ENCODE data around the gene C10orf120. TPM values are rescaled to one million over a fixed set of nuclear protein-coding genes. Genes with fewer than 3 reads are reported as not detected.

C10orf120 gene
- total RNA-seq, 4 donors from 2014 or later = not detected

GRCh38 chr10:122673731-122674130 is 25.9 kb downstream of the C10orf120 start:
- TF ChIP-seq POLR2A (IDR thresholded peaks at IDR 0.05) (no peak), CTCF (IDR thresholded peaks at IDR 0.05) (no peak), POLR2AphosphoS5 (IDR thresholded peaks at IDR 0.05) (no peak), EP300 (IDR thresholded peaks at IDR 0.05; ENCODE audit: low read depth) (no peak)
- H3K27ac ChIP-seq = no peak overlapping the region
- H3K27me3 ChIP-seq = peaks cover 9% of the 10 kb centered on the region
- intact Hi-C loops (cut with DNase I; ENCODE audit: low total_unique reads) (no loop called here), in situ Hi-C loops (cut with MboI; ENCODE audit: low pct_ligation_motif_present in 1 of 4, low pct_unique_long_range_greater_than_20kb in 1 of 4, low sequenced_read_pairs in 3 of 4) (no loop called here)
- DNase-seq = no peak
- H3K36me3 ChIP-seq = no peaks in the 10 kb centered on the region
- 77 to 81% methylated on average over 3 to 5 of the region's 5 CpGs for WGBS, 2 donors (ENCODE audit: low coverage in 1 of 2)
- H3K9me3 ChIP-seq = no peaks in the 10 kb centered on the region
- H3K4me3 ChIP-seq = no peak overlapping the region
- no peaks in the 10 kb centered on the region for H3K4me1 ChIP-seq

GRCh38 chr10:122673269-122673668 is 26.4 kb downstream of the C10orf120 start:
- 59 to 83% methylated on average over 1 to 6 of the region's 6 CpGs for WGBS, 2 donors (ENCODE audit: low coverage in 1 of 2)

GRCh38 chr10:122672655-122673054 is 27.0 kb downstream of the C10orf120 start:
- TF ChIP-seq POLR2AphosphoS5 (IDR thresholded peaks at IDR 0.05) = no peak
- no peak for TF ChIP-seq POLR2A (IDR thresholded peaks at IDR 0.05)
- TF ChIP-seq CTCF (IDR thresholded peaks at IDR 0.05) = no peak
- TF ChIP-seq EP300 (IDR thresholded peaks at IDR 0.05; ENCODE audit: low read depth) = no peak
- 92% methylated on average over 4 of the region's 4 CpGs; no CpG with 5 or more reads in 1 of the 2 donors for WGBS, 2 donors (ENCODE audit: low coverage in 1 of 2)
- no peaks in the 10 kb centered on the region for H3K9me3 ChIP-seq
- H3K27me3 ChIP-seq = peaks cover 9% of the 10 kb centered on the region
- no peak overlapping the region for H3K4me3 ChIP-seq
- no peak for DNase-seq
- H3K36me3 ChIP-seq = no peaks in the 10 kb centered on the region
- in situ Hi-C loops (cut with MboI; ENCODE audit: low pct_ligation_motif_present in 1 of 4, low pct_unique_long_range_greater_than_20kb in 1 of 4, low sequenced_read_pairs in 3 of 4) = no loop called here
- intact Hi-C loops (cut with DNase I; ENCODE audit: low total_unique reads) = no loop called here
- no peaks in the 10 kb centered on the region for H3K4me1 ChIP-seq
- no peak overlapping the region for H3K27ac ChIP-seq

More at GRCh38 chr10:122673269-122673668, 26.4 kb downstream of the C10orf120 start:
- Histone ChIP-seq H3K9me3 (no peaks in the 10 kb centered on the region), H3K27me3 (peaks cover 9% of the 10 kb centered on the region), H3K4me1 (no peaks in the 10 kb centered on the region), H3K4me3 (no peak overlapping the region), H3K36me3 (no peaks in the 10 kb centered on the region), H3K27ac (no peak overlapping the region)
- TF ChIP-seq EP300 (IDR thresholded peaks at IDR 0.05; ENCODE audit: low read depth) (no peak), CTCF (IDR thresholded peaks at IDR 0.05) (no peak), POLR2A (IDR thresholded peaks at IDR 0.05) (no peak), POLR2AphosphoS5 (IDR thresholded peaks at IDR 0.05) (no peak)
- in situ Hi-C loops (cut with MboI; ENCODE audit: low pct_ligation_motif_present in 1 of 4, low pct_unique_long_range_greater_than_20kb in 1 of 4, low sequenced_read_pairs in 3 of 4) = no loop called here
- intact Hi-C loops (cut with DNase I; ENCODE audit: low total_unique reads) = no loop called here
- DNase-seq = no peak

GRCh38 chr10:122671355-122671754 is 28.3 kb downstream of the C10orf120 start:
- DNase-seq = no peak
- Histone ChIP-seq H3K27me3 (peaks cover 9% of the 10 kb centered on the region), H3K4me1 (no peaks in the 10 kb centered on the region), H3K27ac (no peak overlapping the region), H3K36me3 (no peaks in the 10 kb centered on the region), H3K4me3 (no peak overlapping the region), H3K9me3 (no peaks in the 10 kb centered on the region)
- 0 to 33% methylated on average over 1 to 3 of the region's 3 CpGs for WGBS, 2 donors (ENCODE audit: low coverage in 1 of 2)
- TF ChIP-seq CTCF (IDR thresholded peaks at IDR 0.05) (no peak), EP300 (IDR thresholded peaks at IDR 0.05; ENCODE audit: low read depth) (no peak), POLR2A (IDR thresholded peaks at IDR 0.05) (no peak)
- intact Hi-C loops (cut with DNase I; ENCODE audit: low total_unique reads) (no loop called here), in situ Hi-C loops (cut with MboI; ENCODE audit: low pct_ligation_motif_present in 1 of 4, low pct_unique_long_range_greater_than_20kb in 1 of 4, low sequenced_read_pairs in 3 of 4) (no loop called here)
